NCI-H1105 treated with DMSO at 0.1 percent for 48 hours (cell line): ENCODE measurements around the gene USP40.

Experiments
- DNase-seq: peaks from one replicate; lab custom pipeline; 2025; lab: John Stamatoyannopoulos, UW

The USP40 gene

GRCh38 chr2:233426619-233427342, 139.8 kb downstream of the USP40 start:
- no peak for DNase-seq
